GM19328 (cell line): ENCODE results near the gene CHN2.
"Not testable (repeated sequence)": the region's sequence is repeated elsewhere in the genome, so short reads cannot be mapped to it uniquely, and the experiment has no call there.

Experiments
- ATAC-seq: cut with Tn5 transposase; IDR thresholded peaks from one replicate; pipeline ENCODE4 v1.9.1; 2021; ENCODE audit warnings: mild to moderate bottlenecking, moderate library complexity; ENCODE audit not compliant: unreplicated experiment

Gene CHN2

GRCh38 chr7:29518616-29519015, 324.0 kb downstream of the CHN2 start:
- ATAC-seq, result no peak

- ATAC-seq, result no peak
Observed at GRCh38 chr7:29523728-29524127, 329.2 kb downstream of the CHN2 start.

GRCh38 chr7:29527505-29528108, 333.0 kb downstream of the CHN2 start:
- no peak for ATAC-seq

- not testable (repeated sequence) for ATAC-seq
Observed at GRCh38 chr7:29528526-29528925, 334.0 kb downstream of the CHN2 start.
